HFF-Myc (cell line): ENCODE measurements around the gene MEF2B.
"Not testable (repeated sequence)": the region's sequence is repeated elsewhere in the genome, so short reads cannot be mapped to it uniquely, and the experiment has no call there.

Source experiments
- DNase-seq: peaks from one replicate; pipeline ENCODE4 v3.0.0-alpha.2; 2011; ENCODE audit warnings: low read depth; ENCODE audit errors: extremely low read depth
- H3K4me3 ChIP-seq: replicated peaks from 2 replicates; pipeline ENCODE4 v1.5.1; 2011; ENCODE audit warnings: low read depth, mild to moderate bottlenecking, control low read depth, low read length
- CTCF ChIP-seq: IDR thresholded peaks from 2 replicates; pipeline ENCODE4 v1.5.1; 2012; ENCODE audit warnings: mild to moderate bottlenecking, low read depth, low read length, control low read depth; ENCODE audit errors: missing control alignments

The MEF2B gene

GRCh38 chr19:19155495-19156219 lies 14.4 kb downstream of the MEF2B start:
- no peak for TF ChIP-seq CTCF
- DNase-seq = no peak
- H3K4me3 ChIP-seq = no peak overlapping the region

GRCh38 chr19:19154768-19155494 lies 15.1 kb downstream of the MEF2B start:
- TF ChIP-seq CTCF = no peak
- no peak for DNase-seq
- no peak overlapping the region for H3K4me3 ChIP-seq

GRCh38 chr19:19152668-19153384 lies 17.2 kb downstream of the MEF2B start:
- TF ChIP-seq CTCF = no peak
- no peak overlapping the region for H3K4me3 ChIP-seq
- DNase-seq = no peak

- H3K4me3 ChIP-seq = no peak overlapping the region
- no peak for DNase-seq
- TF ChIP-seq CTCF = no peak
These were observed 18.6 kb downstream of the MEF2B start for GRCh38 chr19:19151418-19151817.

- H3K4me3 ChIP-seq = no peak overlapping the region
- TF ChIP-seq CTCF = no peak
- DNase-seq = no peak
These were observed 20.6 kb downstream of the MEF2B start for GRCh38 chr19:19149435-19149834.

- not testable (repeated sequence) for DNase-seq, H3K4me3 ChIP-seq
These were observed 21.6 kb downstream of the MEF2B start for GRCh38 chr19:19148504-19148903.

GRCh38 chr19:19147344-19147743 lies 22.7 kb downstream of the MEF2B start:
- TF ChIP-seq CTCF = no peak
- DNase-seq = no peak
- H3K4me3 ChIP-seq = no peak overlapping the region
